H1 (cell line): Measurements from ENCODE around the gene AQP12A. TPM values are rescaled to one million over a fixed set of nuclear protein-coding genes. Genes with fewer than 3 reads are reported as not detected.

Experiments used
- CBX8 ChIP-seq: fragments of 300-800, 300-1000 bp; sonication (generic); IDR thresholded peaks from 2 replicates; pipeline ENCODE4 v1.7.1; 2016; ENCODE audit warnings: low read depth, low read length, borderline replicate concordance
- CEBPB ChIP-seq: IDR thresholded peaks from 2 replicates; pipeline ENCODE4 v1.6.1; 2012; ENCODE audit warnings: low read depth, low read length
- EP300 ChIP-seq, 2 experiments: IDR thresholded peaks; 1 replicate in 1 of 2; 2 replicates in 1 of 2; pipeline ENCODE4 v1.6.1; 2011 to 2012; ENCODE audit warnings: low read depth in 2 of 2, low read length in 2 of 2, mild to moderate bottlenecking in 2 of 2, borderline replicate concordance in 1 of 2, inconsistent platforms in 1 of 2, moderate library complexity in 1 of 2
- SIRT6 ChIP-seq: IDR thresholded peaks from one replicate; pipeline ENCODE4 v1.7.1; 2012; ENCODE audit warnings: low read length, inconsistent platforms
- TBP ChIP-seq: IDR thresholded peaks from 2 replicates; pipeline ENCODE4 v1.6.1; 2011; ENCODE audit warnings: low read depth, low read length, improper control_type of control experiment
- YY1 ChIP-seq: IDR thresholded peaks from 2 replicates; pipeline ENCODE4 v1.6.1; 2011; ENCODE audit warnings: low read depth, mild to moderate bottlenecking, low read length
- polyA plus RNA-seq, 7 experiments: library from polyadenylated mRNA; depleted of rRNA in 3 of 7; stranded (reverse) in 5 of 7; unstranded in 2 of 7; fragments of >200 nt in 5 of 7; fragments of 200-250 nt in 2 of 7; gene quantifications; 1 replicate in 5 of 7; 2 replicates in 1 of 7; 4 replicates in 1 of 7; pipeline versions ENCODE4 v1.2.1 to v1.2.3, GENCODE V29; 2011 to 2013; ENCODE audit warnings: missing spikeins in 2 of 7, mixed read lengths in 2 of 7
- total RNA-seq: library from RNA; stranded (reverse); fragmentation: NEBNext Ultra II Directional; extraction: Animal tissue kit (Norgen Biotek cat#: 25700); gene quantifications from 2 replicates; pipeline ENCODE4 v1.2.1, GENCODE V29; 2021

Gene AQP12A
- total and polyA plus RNA-seq, 2 of the 8 experiments (the other 6 are each of a cell fraction or from before 2014, with no cell fraction given) = not detected

GRCh38 chr2:240737958-240738357 is 46.3 kb downstream of the AQP12A start (continued):
- TF ChIP-seq EP300 (IDR thresholded peaks at IDR 0.05; ENCODE audit: borderline replicate concordance in 1 of 2, low read depth in 2 of 2, low read length in 2 of 2) = no peak
- TF ChIP-seq YY1 = no peak
- no peak for TF ChIP-seq TBP
- no peak for TF ChIP-seq CBX8
- TF ChIP-seq CEBPB = no peak
- TF ChIP-seq SIRT6 = no peak
